Lung (tissue), 12 donors: ENCODE results near the gene ASPG. TPM values are rescaled to one million over a fixed set of nuclear protein-coding genes. Genes with fewer than 3 reads are reported as not detected.

Experiments
- ATAC-seq: fragments of 200-7000 bp; cut with Tn5 transposase; one replicate; pipeline ENCODE4 v1.9.1; 2020; ENCODE audit warnings: moderate number of reproducible peaks; ENCODE audit not compliant: insufficient read depth, low FRiP score
- DNase-seq, 3 donors: peaks; one replicate each; pipeline ENCODE4 v3.0.0-alpha.2; 2013 to 2017
- H3K27ac ChIP-seq, 2 donors: one replicate each; pipeline ENCODE4 v1.5.1; 2013; ENCODE audit warnings: mild to moderate bottlenecking in 2 of 2, moderate library complexity in 2 of 2, control low read depth in 1 of 2, inconsistent platforms in 1 of 2, low read depth in 1 of 2, low read length in 1 of 2
- H3K27me3 ChIP-seq, 3 donors: one replicate each; pipeline ENCODE4 v1.5.1; 2013; ENCODE audit warnings: low read length in 2 of 3; ENCODE audit not compliant: control insufficient read depth in 3 of 3, insufficient read depth in 3 of 3
- H3K36me3 ChIP-seq, 4 donors: one replicate each; pipeline ENCODE4 v1.5.1; 2013; ENCODE audit warnings: low read length in 4 of 4, mild to moderate bottlenecking in 1 of 4, moderate library complexity in 1 of 4; ENCODE audit not compliant: control insufficient read depth in 4 of 4, insufficient read depth in 4 of 4
- H3K4me1 ChIP-seq, 5 donors: one replicate each; pipeline ENCODE4 v1.5.1; 2013; ENCODE audit warnings: low read length in 5 of 5, mild to moderate bottlenecking in 2 of 5, moderate library complexity in 1 of 5; ENCODE audit not compliant: control insufficient read depth in 5 of 5, insufficient read depth in 5 of 5
- H3K4me3 ChIP-seq: one replicate; pipeline ENCODE4 v1.5.1; 2013; ENCODE audit warnings: mild to moderate bottlenecking, control low read depth, moderate library complexity
- H3K9ac ChIP-seq, 2 donors: one replicate each; pipeline ENCODE4 v1.5.1; 2013; ENCODE audit warnings: low read length in 2 of 2, control low read depth in 1 of 2; ENCODE audit not compliant: insufficient read depth in 1 of 2
- H3K9me3 ChIP-seq, 4 donors: one replicate each; pipeline ENCODE4 v1.5.1; 2013; ENCODE audit warnings: low read length in 3 of 4, mild to moderate bottlenecking in 1 of 4, moderate library complexity in 1 of 4; ENCODE audit not compliant: control insufficient read depth in 4 of 4, insufficient read depth in 3 of 4
- WGBS, 2 donors: extraction: QIAGEN DNeasy Blood & Tissue Kit; methylation state at CpG; one replicate each; pipeline ENCODE4 v1.1.7; 2013; 5-methylcytosine and 5-hydroxymethylcytosine counted together
- polyA plus RNA-seq, 2 donors: library from polyadenylated mRNA; stranded (reverse); fragments of 200-250 nt; gene quantifications; one replicate each; pipeline ENCODE4 v1.2.1, GENCODE V29; 2013
- total RNA-seq, 2 donors: library from RNA; depleted of rRNA in 1 of 2; stranded (reverse); fragments of >200 nt in 1 of 2; gene quantifications; one replicate each; pipeline ENCODE4 v1.2.1, GENCODE V29; 2014 to 2021
- TF ChIP-seq, protein P1 (sequence below): IDR thresholded peaks from 2 replicates; pipeline ENCODE4 v1.5.1; 2012; ENCODE audit warnings: mild to moderate bottlenecking; ENCODE audit errors: control extremely low read depth, extremely low read depth
- donor health status: control.
- donor health status: control.
- donor health status: Bipolar disorder and iron deficiency.
- donor health status: healthy.
- donor health status: DM: yes; HTN: yes; CAD: no.

The ASPG gene
- total and polyA plus RNA-seq, 4 donors, result 0.73 to 4.7 (median 3.0) TPM

DNA sequence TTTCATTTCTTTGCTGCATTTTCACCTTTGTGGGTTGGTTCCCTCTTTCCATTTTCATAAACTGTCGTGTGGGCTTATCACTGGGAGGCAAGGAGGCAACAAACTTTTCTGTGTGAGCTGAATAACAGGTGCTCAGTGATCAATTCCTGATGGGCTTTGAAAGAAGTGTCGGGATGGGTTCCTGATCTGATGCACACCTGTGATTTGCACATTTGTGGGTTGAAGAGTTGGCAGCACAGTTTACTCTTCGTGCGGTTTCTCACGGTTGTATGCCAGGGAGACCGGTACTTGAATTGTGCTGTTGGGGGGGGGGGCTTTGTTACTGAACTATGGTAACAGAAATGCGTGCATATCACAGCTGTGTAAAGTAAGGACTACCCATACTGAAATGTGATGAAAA lies 16.0 kb upstream of the ASPG start:
- H3K4me3 ChIP-seq, result no peak overlapping the region
- WGBS, 2 donors, result 83 to 91% methylated on average over 7 of the region's 7 CpGs
- peaks cover 0 to 15% (median 3%) of the 10 kb centered on the region in 4 donors for H3K9me3 ChIP-seq
- ATAC-seq, result no peak
- no peak for DNase-seq
- H3K27me3 ChIP-seq, result peaks cover 0 to under 1% (median 0%) of the 10 kb centered on the region in 3 donors
- no peak overlapping the region for H3K27ac ChIP-seq
- no peak overlapping the region for H3K9ac ChIP-seq
- no peaks in the 10 kb centered on the region for H3K36me3 ChIP-seq
- TF ChIP-seq, protein P1, sequence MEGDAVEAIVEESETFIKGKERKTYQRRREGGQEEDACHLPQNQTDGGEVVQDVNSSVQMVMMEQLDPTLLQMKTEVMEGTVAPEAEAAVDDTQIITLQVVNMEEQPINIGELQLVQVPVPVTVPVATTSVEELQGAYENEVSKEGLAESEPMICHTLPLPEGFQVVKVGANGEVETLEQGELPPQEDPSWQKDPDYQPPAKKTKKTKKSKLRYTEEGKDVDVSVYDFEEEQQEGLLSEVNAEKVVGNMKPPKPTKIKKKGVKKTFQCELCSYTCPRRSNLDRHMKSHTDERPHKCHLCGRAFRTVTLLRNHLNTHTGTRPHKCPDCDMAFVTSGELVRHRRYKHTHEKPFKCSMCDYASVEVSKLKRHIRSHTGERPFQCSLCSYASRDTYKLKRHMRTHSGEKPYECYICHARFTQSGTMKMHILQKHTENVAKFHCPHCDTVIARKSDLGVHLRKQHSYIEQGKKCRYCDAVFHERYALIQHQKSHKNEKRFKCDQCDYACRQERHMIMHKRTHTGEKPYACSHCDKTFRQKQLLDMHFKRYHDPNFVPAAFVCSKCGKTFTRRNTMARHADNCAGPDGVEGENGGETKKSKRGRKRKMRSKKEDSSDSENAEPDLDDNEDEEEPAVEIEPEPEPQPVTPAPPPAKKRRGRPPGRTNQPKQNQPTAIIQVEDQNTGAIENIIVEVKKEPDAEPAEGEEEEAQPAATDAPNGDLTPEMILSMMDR, result no peak
- H3K4me1 ChIP-seq, result no peaks in the 10 kb centered on the region

DNA sequence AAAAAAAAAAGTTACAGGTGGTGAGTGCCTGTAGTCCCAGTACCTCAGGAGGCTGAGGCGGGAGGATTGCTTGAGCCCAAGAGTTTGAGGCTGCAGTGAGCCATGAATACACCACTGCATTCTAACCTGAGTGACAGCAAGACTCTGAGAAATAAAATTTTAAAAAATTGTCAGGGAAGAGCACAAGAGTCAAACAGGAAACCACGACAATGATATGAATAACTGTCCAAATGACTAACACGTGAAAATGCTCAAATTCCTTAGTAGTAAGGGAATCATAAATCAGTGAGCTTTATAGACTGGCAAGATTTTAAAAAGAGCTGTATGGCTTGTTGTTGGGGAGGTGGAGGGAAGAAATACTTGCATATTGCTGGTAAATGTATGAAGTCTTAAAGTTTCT lies 12.9 kb upstream of the ASPG start:
- no peak overlapping the region for H3K9ac ChIP-seq
- no peak overlapping the region for H3K27ac ChIP-seq
- ATAC-seq, result no peak
- WGBS, 2 donors, result 66% methylated on average over 3 of the region's 3 CpGs
- no peaks in the 10 kb centered on the region for H3K27me3 ChIP-seq
- no peaks in the 10 kb centered on the region for H3K4me1 ChIP-seq
- peaks cover 0 to 7% (median 3%) of the 10 kb centered on the region in 4 donors for H3K9me3 ChIP-seq
- TF ChIP-seq, protein P1, result no peak
- no peak for DNase-seq
- no peaks in the 10 kb centered on the region for H3K36me3 ChIP-seq
- H3K4me3 ChIP-seq, result no peak overlapping the region

DNA sequence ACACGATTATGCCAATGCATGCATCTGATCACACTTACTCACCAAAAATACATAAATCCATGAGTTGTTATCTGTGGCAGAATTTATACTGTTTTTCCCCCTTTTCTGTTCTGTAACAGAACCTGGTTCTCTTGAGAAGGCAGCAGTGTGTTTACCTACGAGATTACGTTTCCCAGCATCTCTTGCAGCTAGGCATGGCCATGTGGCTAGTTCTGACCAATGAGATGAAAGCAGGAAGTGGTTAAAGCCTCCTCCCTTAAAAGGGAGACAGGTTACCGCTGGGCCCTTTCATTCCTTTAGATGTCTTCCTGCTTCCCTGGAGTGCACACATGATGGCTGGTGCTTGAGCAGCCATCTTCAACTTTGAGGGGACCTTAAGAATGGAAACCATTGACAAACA lies 11.7 kb upstream of the ASPG start:
- no peak overlapping the region for H3K9ac ChIP-seq
- WGBS, 2 donors, result 68 to 84% methylated on average over 4 of the region's 4 CpGs

More for the DNA sequence above, 11.7 kb upstream of the ASPG start:
- no peaks in the 10 kb centered on the region for H3K36me3 ChIP-seq
- H3K4me3 ChIP-seq, result no peak overlapping the region
- DNase-seq (no peak), ATAC-seq (no peak)
- no peaks in the 10 kb centered on the region for H3K4me1 ChIP-seq
- no peak overlapping the region for H3K27ac ChIP-seq
- TF ChIP-seq, protein P1, result no peak
- no peaks in the 10 kb centered on the region for H3K27me3 ChIP-seq
- H3K9me3 ChIP-seq, result peaks cover 0 to 5% (median 2%) of the 10 kb centered on the region in 4 donors
